PC-9 (cell line): ENCODE data around the gene GNA12.

Experiments
- CTCF ChIP-seq: fragments of 200-600 bp; sonication (generic); conservative IDR thresholded peaks from 2 replicates; pipeline ENCODE4 v1.6.1; 2017; ENCODE audit warnings: mixed run types, antibody characterized with exemption, mild to moderate bottlenecking, moderate library complexity
- EZH2 ChIP-seq: fragments of 200-600 bp; sonication (generic); IDR thresholded peaks from 2 replicates; pipeline ENCODE4 v1.8.0; 2017; ENCODE audit warnings: antibody characterized with exemption, low read depth

DNA sequence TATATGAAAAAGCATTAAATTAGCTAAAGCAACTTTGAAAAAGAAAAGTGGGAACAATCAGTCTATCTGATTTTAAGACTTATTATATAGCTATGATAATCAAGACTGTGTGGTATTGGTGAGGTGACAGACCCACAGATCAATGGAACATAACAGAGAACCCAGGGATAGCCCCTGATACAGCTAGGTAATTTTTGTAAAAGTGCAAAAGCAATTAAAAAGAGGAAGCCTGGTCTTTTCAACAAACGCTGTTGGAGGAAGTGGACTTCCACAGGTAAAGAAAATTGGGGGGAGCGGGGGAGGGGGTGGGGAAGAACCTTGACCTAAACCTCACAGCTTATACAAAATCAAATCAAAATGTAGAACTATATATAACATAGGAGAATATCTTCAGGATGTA is 45.4 kb downstream of the GNA12 start:
- TF ChIP-seq CTCF, result no peak
- TF ChIP-seq EZH2, result no peak
